A673 (cell line): ENCODE results near the gene SNRNP25. TPM values are rescaled to one million over a fixed set of nuclear protein-coding genes. Genes with fewer than 3 reads are reported as not detected.

Experiments
- BruUV-seq: library from RNA; stranded (reverse); fragments of 400-500 nt; replicated peaks from 2 replicates; lab custom pipeline; 2021; lab: Mats Ljungman, UMichigan
- CTCF ChIA-PET: fragments of 300-600 bp; sonication (Branson Sonifier 250); formaldehyde crosslinking; loops from one replicate; lab custom pipeline; 2022; ENCODE audit warnings: antibody characterized with exemption; lab: Charles Lee
- POLR2A ChIA-PET: fragments of 300-600 bp; sonication (Branson Sonifier 250); formaldehyde crosslinking; loops from one replicate; lab custom pipeline; 2022; ENCODE audit warnings: antibody characterized with exemption; ENCODE audit not compliant: low non-redundant PET; lab: Charles Lee
- DNase-seq: peaks from one replicate; pipeline ENCODE4 v3.0.0-alpha.2; 2015; ENCODE audit warnings: low spot score
- H3K27ac ChIP-seq: fragments of 200-600 bp; sonication (generic); 2 replicates; pipeline ENCODE4 v1.5.1; 2016; ENCODE audit warnings: mixed run types, low read depth, mild to moderate bottlenecking, mixed read lengths, antibody characterized with exemption, low read length; ENCODE audit not compliant: poor library complexity, severe bottlenecking
- H3K27me3 ChIP-seq: fragments of 200-600 bp; sonication (generic); replicated peaks from 2 replicates; pipeline ENCODE4 v1.6.1; 2017; ENCODE audit warnings: mixed run types, low read depth, mild to moderate bottlenecking, mixed read lengths, antibody characterized with exemption, low read length; ENCODE audit not compliant: insufficient read depth, poor library complexity
- H3K36me3 ChIP-seq: fragments of 200-600 bp; sonication (generic); 2 replicates; pipeline ENCODE4 v1.6.1; 2016; ENCODE audit warnings: mixed run types, mild to moderate bottlenecking, mixed read lengths, antibody characterized with exemption, low read length; ENCODE audit not compliant: insufficient read depth, poor library complexity, severe bottlenecking
- H3K4me1 ChIP-seq: fragments of 200-600 bp; sonication (generic); 2 replicates; pipeline ENCODE4 v1.6.1; 2017; ENCODE audit warnings: mixed run types, mild to moderate bottlenecking, mixed read lengths, antibody characterized with exemption, low read length; ENCODE audit not compliant: insufficient read depth, poor library complexity, severe bottlenecking
- H3K4me3 ChIP-seq: fragments of 200-600 bp; sonication (generic); 2 replicates; pipeline ENCODE4 v1.5.1; 2016; ENCODE audit warnings: low read depth, mixed run types, mild to moderate bottlenecking, mixed read lengths, low read length; ENCODE audit not compliant: poor library complexity, severe bottlenecking
- H3K9me3 ChIP-seq: fragments of 200-600 bp; sonication (generic); 2 replicates; pipeline ENCODE4 v1.6.1; 2016; ENCODE audit warnings: mixed run types, low read depth, mild to moderate bottlenecking, mixed read lengths, antibody characterized with exemption, low read length; ENCODE audit not compliant: poor library complexity, severe bottlenecking
- EZH2 ChIP-seq: fragments of 200-600 bp; sonication (generic); IDR thresholded peaks from 2 replicates; pipeline ENCODE4 v1.6.1; 2017; ENCODE audit warnings: borderline replicate concordance, low read depth, mild to moderate bottlenecking, mixed read lengths, antibody characterized with exemption, low read length; ENCODE audit not compliant: poor library complexity, severe bottlenecking
- intact Hi-C: fragments of 100-400 bp; cut with micrococcal nuclease; formaldehyde crosslinking; loops from one replicate; pipeline ENCODE4 v1.10.0; 2022; ENCODE audit not compliant: unreplicated experiment
- total RNA-seq: library from RNA; stranded (reverse); gene quantifications from 2 replicates; pipeline ENCODE4 v1.2.3, GENCODE V29; 2021
- TF ChIP-seq, protein P1 (sequence below): fragments of 300-800, 200-600 bp; sonication (generic); conservative IDR thresholded peaks from 2 replicates; pipeline ENCODE4 v1.5.1; 2017; ENCODE audit warnings: low read depth, mild to moderate bottlenecking, antibody characterized with exemption, low read length, moderate library complexity, mixed read lengths

The SNRNP25 gene
- total RNA-seq, 1 experiment from 2014 or later = 54.9 TPM

DNA sequence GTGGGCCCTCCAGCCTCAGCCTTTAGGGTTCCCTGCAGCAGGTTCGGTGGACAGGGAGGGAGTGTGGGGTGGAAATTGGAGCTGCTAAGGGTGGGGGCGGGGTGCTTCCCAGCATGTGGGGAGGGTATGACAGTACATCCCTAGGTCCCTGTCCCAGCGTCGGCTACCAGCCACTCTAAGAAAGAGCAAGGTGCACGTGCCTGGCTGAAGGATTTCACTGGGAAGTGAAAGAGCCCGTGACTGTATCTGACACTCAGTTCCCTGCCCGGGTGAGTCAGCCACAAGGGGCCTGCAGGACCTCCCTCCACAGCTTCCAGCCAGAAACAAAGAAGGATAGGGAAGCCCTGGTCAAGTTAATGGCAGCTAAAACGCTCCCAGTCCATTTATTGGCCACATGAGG lies 4.1 kb downstream of the SNRNP25 start:
- ChIA-PET CTCF (no interaction called here), POLR2A (no interaction called here)
- no peaks in the 10 kb centered on the region for H3K27me3 ChIP-seq
- H3K9me3 ChIP-seq = no peaks in the 10 kb centered on the region
- intact Hi-C loops = no loop called here
- no peak overlapping the region for H3K27ac ChIP-seq
- peaks cover 22% of the 10 kb centered on the region for H3K36me3 ChIP-seq
- no peaks in the 10 kb centered on the region for H3K4me1 ChIP-seq
- no peak for DNase-seq
- TF ChIP-seq EZH2 = no peak
- TF ChIP-seq, protein P1, sequence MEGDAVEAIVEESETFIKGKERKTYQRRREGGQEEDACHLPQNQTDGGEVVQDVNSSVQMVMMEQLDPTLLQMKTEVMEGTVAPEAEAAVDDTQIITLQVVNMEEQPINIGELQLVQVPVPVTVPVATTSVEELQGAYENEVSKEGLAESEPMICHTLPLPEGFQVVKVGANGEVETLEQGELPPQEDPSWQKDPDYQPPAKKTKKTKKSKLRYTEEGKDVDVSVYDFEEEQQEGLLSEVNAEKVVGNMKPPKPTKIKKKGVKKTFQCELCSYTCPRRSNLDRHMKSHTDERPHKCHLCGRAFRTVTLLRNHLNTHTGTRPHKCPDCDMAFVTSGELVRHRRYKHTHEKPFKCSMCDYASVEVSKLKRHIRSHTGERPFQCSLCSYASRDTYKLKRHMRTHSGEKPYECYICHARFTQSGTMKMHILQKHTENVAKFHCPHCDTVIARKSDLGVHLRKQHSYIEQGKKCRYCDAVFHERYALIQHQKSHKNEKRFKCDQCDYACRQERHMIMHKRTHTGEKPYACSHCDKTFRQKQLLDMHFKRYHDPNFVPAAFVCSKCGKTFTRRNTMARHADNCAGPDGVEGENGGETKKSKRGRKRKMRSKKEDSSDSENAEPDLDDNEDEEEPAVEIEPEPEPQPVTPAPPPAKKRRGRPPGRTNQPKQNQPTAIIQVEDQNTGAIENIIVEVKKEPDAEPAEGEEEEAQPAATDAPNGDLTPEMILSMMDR = no peak
- H3K4me3 ChIP-seq = no peak overlapping the region
- BruUV-seq = no TSS peak

DNA sequence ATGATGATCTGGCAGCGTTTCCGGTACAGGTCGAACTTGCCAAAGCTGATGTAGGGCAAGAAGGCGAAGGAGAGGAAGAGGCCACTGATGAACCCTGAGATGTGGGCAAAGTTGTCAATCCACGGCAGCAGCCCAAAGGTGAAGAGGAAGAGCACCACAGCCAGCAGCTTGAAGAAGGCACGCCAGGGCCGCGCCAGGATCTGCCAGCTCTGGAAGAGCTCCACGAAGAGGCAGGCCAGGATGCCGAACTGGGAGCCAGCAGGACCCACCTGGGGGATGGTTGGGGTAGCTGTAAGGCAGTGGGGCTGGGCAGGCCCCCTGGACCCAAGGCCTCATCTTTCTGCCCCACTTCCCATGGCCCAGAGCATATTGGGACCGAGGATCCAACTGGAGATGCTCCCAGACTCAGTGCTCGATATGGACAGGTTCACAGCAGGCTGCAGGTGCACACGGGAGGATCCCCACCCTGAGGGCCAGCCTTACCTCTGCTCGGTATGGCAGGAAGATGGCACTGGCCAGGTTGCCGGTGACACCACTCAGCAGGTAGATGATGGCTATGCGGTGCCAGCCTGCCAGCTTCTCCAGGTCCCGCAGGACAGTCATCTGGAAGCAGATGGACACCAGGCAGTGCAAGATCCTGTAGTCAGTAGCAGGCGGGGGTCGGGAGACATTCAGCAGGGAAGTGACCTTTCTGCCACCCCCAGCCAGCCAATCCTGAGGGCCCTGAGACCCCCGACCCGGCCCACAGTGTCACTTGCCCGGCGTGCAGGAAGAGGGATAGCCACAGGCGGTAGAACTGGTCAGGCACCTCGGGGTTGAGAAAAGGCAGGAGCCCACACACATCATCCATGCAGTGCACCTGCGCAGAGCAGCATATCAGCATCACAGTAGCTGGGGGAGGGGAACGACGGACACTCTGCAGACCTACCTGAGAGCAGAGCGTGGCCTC lies 5.1 kb downstream of the SNRNP25 start:
- intact Hi-C loops = no loop called here

DNA sequence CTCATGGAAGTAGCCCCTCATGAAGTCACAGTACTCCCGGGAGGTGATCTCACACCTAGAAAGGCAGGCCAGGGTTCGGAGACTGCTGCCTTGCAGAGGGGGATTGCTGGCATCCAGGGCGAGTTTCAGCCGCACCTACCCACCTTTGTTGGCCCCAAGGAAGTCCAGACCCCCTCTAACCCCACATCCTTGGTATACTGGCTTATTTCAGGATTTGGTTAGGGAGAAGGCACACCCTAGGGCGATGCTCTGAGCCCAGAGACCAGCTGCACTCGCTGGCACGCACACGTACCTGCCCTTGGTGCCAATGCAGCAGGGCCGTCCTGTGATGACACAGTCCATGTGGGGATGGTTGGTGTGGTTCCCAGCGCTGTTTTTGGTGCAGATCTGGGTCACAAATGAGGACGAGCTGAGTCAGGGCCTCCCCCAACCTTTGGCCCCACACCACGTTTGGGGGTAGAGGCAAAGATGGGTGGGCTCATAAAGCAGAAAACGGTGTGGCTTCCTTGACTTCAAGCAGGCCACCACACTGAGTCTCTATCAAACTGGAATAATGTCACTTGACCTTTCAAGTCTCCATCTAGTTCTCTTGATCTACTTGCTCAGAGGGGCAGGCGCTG lies 5.9 kb downstream of the SNRNP25 start:
- intact Hi-C loops = no loop called here
- H3K27me3 ChIP-seq = no peaks in the 10 kb centered on the region
- no peak for TF ChIP-seq EZH2
- TF ChIP-seq, protein P1 = no peak
- H3K4me1 ChIP-seq = no peaks in the 10 kb centered on the region
- no peak overlapping the region for H3K4me3 ChIP-seq
- no TSS peak for BruUV-seq
- DNase-seq = no peak
- ChIA-PET CTCF (no interaction called here), POLR2A (no interaction called here)
- no peaks in the 10 kb centered on the region for H3K9me3 ChIP-seq
- H3K36me3 ChIP-seq = peaks cover 22% of the 10 kb centered on the region
- H3K27ac ChIP-seq = no peak overlapping the region

More for the DNA sequence above, 5.1 kb downstream of the SNRNP25 start:
- Histone ChIP-seq H3K9me3 (no peaks in the 10 kb centered on the region), H3K4me3 (no peak overlapping the region), H3K27ac (no peak overlapping the region), H3K4me1 (no peaks in the 10 kb centered on the region), H3K36me3 (peaks cover 22% of the 10 kb centered on the region), H3K27me3 (no peaks in the 10 kb centered on the region)
- DNase-seq = no peak
- BruUV-seq = no TSS peak
- CTCF ChIA-PET = no interaction called here
- POLR2A ChIA-PET = no interaction called here
- TF ChIP-seq EZH2 = no peak
- TF ChIP-seq, protein P1 = no peak
